Endothelial cell (in vitro differentiated cells): ENCODE data around the gene CDX1. TPM values are rescaled to one million over a fixed set of nuclear protein-coding genes. Genes with fewer than 3 reads are reported as not detected.

ENCODE experiments used
- DNase-seq: peaks from one replicate; pipeline ENCODE4 v3.0.0; 2021; ENCODE audit warnings: low spot score
- H3K27ac Mint-ChIP-seq: one replicate; pipeline ENCODE4 v1.8.0; 2021; ENCODE audit warnings: mixed read lengths, inconsistent platforms; ENCODE audit not compliant: unreplicated experiment
- H3K27me3 Mint-ChIP-seq: one replicate; pipeline ENCODE4 v1.8.0; 2021; ENCODE audit warnings: mild to moderate bottlenecking, moderate library complexity, mixed read lengths, inconsistent platforms; ENCODE audit not compliant: unreplicated experiment
- H3K36me3 Mint-ChIP-seq: one replicate; pipeline ENCODE4 v1.8.0; 2021; ENCODE audit warnings: mild to moderate bottlenecking, low read depth, mixed read lengths, inconsistent platforms; ENCODE audit not compliant: unreplicated experiment
- H3K4me1 Mint-ChIP-seq: one replicate; pipeline ENCODE4 v1.8.0; 2021; ENCODE audit warnings: mild to moderate bottlenecking, mixed read lengths, inconsistent platforms; ENCODE audit not compliant: unreplicated experiment
- H3K4me3 Mint-ChIP-seq: one replicate; pipeline ENCODE4 v1.8.0; 2021; ENCODE audit warnings: mild to moderate bottlenecking, mixed read lengths, inconsistent platforms; ENCODE audit not compliant: unreplicated experiment
- H3K9me3 Mint-ChIP-seq: one replicate; pipeline ENCODE4 v1.8.0; 2021; ENCODE audit warnings: mixed read lengths, inconsistent platforms; ENCODE audit not compliant: unreplicated experiment
- CTCF ChIP-seq: fragments of 200-600 bp; sonication (generic); IDR thresholded peaks from one replicate; pipeline ENCODE4 v1.5.0; 2021; ENCODE audit warnings: antibody characterized with exemption; ENCODE audit not compliant: unreplicated experiment
- total RNA-seq: library from RNA; stranded (reverse); fragmentation: NEBNext Ultra II Directional; extraction: Animal tissue kit (Norgen Biotek cat#: 25700); gene quantifications from one replicate; pipeline ENCODE4 v1.2.1, GENCODE V29; 2021; ENCODE audit not compliant: unreplicated experiment

CDX1 gene
- total RNA-seq, 1 donor from 2014 or later, result 0.59 TPM

- Mint-ChIP-seq H3K27me3 (peaks cover 19% of the 10 kb centered on the region), H3K4me3 (peak overlapping the region; percentile 2), H3K27ac (peak overlapping the region; percentile 72), H3K36me3 (peaks cover 6% of the 10 kb centered on the region), H3K4me1 (peaks cover 68% of the 10 kb centered on the region), H3K9me3 (no peaks in the 10 kb centered on the region)
- peak; percentile 44 for DNase-seq
- TF ChIP-seq CTCF, result no peak
Observed at GRCh38 chr5:150135557-150136304, 30.8 kb upstream of the CDX1 start.

- peaks cover 18% of the 10 kb centered on the region for H3K27me3 Mint-ChIP-seq
- peak overlapping the region; percentile 78 for H3K4me3 Mint-ChIP-seq
- peak overlapping the region; percentile 72 for H3K27ac Mint-ChIP-seq
- TF ChIP-seq CTCF, result no peak
- peaks cover 12% of the 10 kb centered on the region for H3K36me3 Mint-ChIP-seq
- H3K4me1 Mint-ChIP-seq, result peaks cover 73% of the 10 kb centered on the region
- DNase-seq, result no peak
- H3K9me3 Mint-ChIP-seq, result no peaks in the 10 kb centered on the region
Observed at GRCh38 chr5:150136305-150137167, 30.0 kb upstream of the CDX1 start.

- H3K27ac Mint-ChIP-seq, result peak overlapping the region; percentile 89
- peaks cover 77% of the 10 kb centered on the region for H3K4me1 Mint-ChIP-seq
- peak overlapping the region; percentile 24 for H3K4me3 Mint-ChIP-seq
- peak; percentile 57 for DNase-seq
- peaks cover 13% of the 10 kb centered on the region for H3K36me3 Mint-ChIP-seq
- no peak for TF ChIP-seq CTCF
- H3K27me3 Mint-ChIP-seq, result peaks cover 23% of the 10 kb centered on the region
- no peaks in the 10 kb centered on the region for H3K9me3 Mint-ChIP-seq
Observed at GRCh38 chr5:150137168-150137957, 29.2 kb upstream of the CDX1 start.

GRCh38 chr5:150137997-150138396 is 28.6 kb upstream of the CDX1 start:
- TF ChIP-seq CTCF, result no peak
- Mint-ChIP-seq H3K4me1 (peaks cover 80% of the 10 kb centered on the region), H3K4me3 (peak overlapping the region; percentile 24), H3K9me3 (no peaks in the 10 kb centered on the region), H3K36me3 (peaks cover 16% of the 10 kb centered on the region), H3K27ac (peak overlapping the region; percentile 89), H3K27me3 (peaks cover 22% of the 10 kb centered on the region)
- DNase-seq, result no peak
